Activated CD4-positive, CD25-positive, alpha-beta regulatory T cell treated with anti-CD3 and anti-CD28 coated beads, Interleukin-2, amount 50 U/mL, for 16 hours (primary cell): Measurements from ENCODE around the gene SH3GL1.
A peak's percentile ranks its signal among the peaks of the same experiment; 100 is the strongest.

ENCODE experiments used
- DNase-seq: peaks from one replicate; pipeline ENCODE4 v3.0.0-alpha.2; 2020; ENCODE audit warnings: low read depth, low spot score

SH3GL1 gene

GRCh38 chr19:4400135-4400936 lies at the start of gene SH3GL1:
Gene SH3GL1, minus strand, starts transcription at chr19:4400547. Its CDS starts 179 bp downstream, at chr19:4400368.
- peak; percentile 90 for DNase-seq

GRCh38 chr19:4449639-4450028 lies 49.3 kb upstream of the SH3GL1 start:
- DNase-seq, result no peak

GRCh38 chr19:4449022-4449638 lies 48.8 kb upstream of the SH3GL1 start:
- no peak for DNase-seq

- no peak for DNase-seq
Observed at GRCh38 chr19:4448147-4448985, 48.0 kb upstream of the SH3GL1 start.

- no peak for DNase-seq
Observed at GRCh38 chr19:4447327-4448146, 47.2 kb upstream of the SH3GL1 start.

- no peak for DNase-seq
Observed at GRCh38 chr19:4446704-4447200, 46.4 kb upstream of the SH3GL1 start.

- no peak for DNase-seq
Observed at GRCh38 chr19:4445963-4446703, 45.8 kb upstream of the SH3GL1 start.

GRCh38 chr19:4444765-4445741 lies 44.7 kb upstream of the SH3GL1 start:
- no peak for DNase-seq

GRCh38 chr19:4443966-4444764 lies 43.8 kb upstream of the SH3GL1 start:
- DNase-seq, result no peak

GRCh38 chr19:4443188-4443587 lies 42.8 kb upstream of the SH3GL1 start:
- DNase-seq, result no peak

- DNase-seq, result no peak
Observed at GRCh38 chr19:4442819-4443146, 42.4 kb upstream of the SH3GL1 start.

GRCh38 chr19:4441994-4442818 lies 41.9 kb upstream of the SH3GL1 start:
- DNase-seq, result no peak

GRCh38 chr19:4439243-4439642 lies 38.9 kb upstream of the SH3GL1 start:
- DNase-seq, result no peak

GRCh38 chr19:4437103-4437502 lies 36.8 kb upstream of the SH3GL1 start:
- DNase-seq, result no peak

GRCh38 chr19:4436231-4436630 lies 35.9 kb upstream of the SH3GL1 start:
- DNase-seq, result no peak

GRCh38 chr19:4434391-4434790 lies 34.0 kb upstream of the SH3GL1 start:
- no peak for DNase-seq

GRCh38 chr19:4432918-4433506 lies 32.7 kb upstream of the SH3GL1 start:
- no peak for DNase-seq
